HG02610 (cell line): Measurements from ENCODE around the gene STX8.
"Not testable (repeated sequence)": the region's sequence is repeated elsewhere in the genome, so short reads cannot be mapped to it uniquely, and the experiment has no call there.

Experiments used
- ATAC-seq: cut with Tn5 transposase; IDR thresholded peaks from one replicate; pipeline ENCODE4 v1.9.1; 2021; ENCODE audit warnings: mild to moderate bottlenecking, moderate library complexity; ENCODE audit not compliant: unreplicated experiment

STX8 gene

GRCh38 chr17:9557161-9557755 lies 18.4 kb downstream of the STX8 start:
- no peak for ATAC-seq

- not testable (repeated sequence) for ATAC-seq
These were observed 20.9 kb downstream of the STX8 start for GRCh38 chr17:9554715-9555114.

- ATAC-seq = no peak
These were observed 22.0 kb downstream of the STX8 start for GRCh38 chr17:9553596-9553995.

GRCh38 chr17:9553181-9553580 lies 22.4 kb downstream of the STX8 start:
- ATAC-seq = no peak

GRCh38 chr17:9549215-9549614 lies 26.4 kb downstream of the STX8 start:
- no peak for ATAC-seq

GRCh38 chr17:9544221-9544620 lies 31.4 kb downstream of the STX8 start:
- ATAC-seq = no peak

- no peak for ATAC-seq
These were observed 33.9 kb downstream of the STX8 start for GRCh38 chr17:9541718-9542117.

- ATAC-seq = no peak
These were observed 37.0 kb downstream of the STX8 start for GRCh38 chr17:9538626-9539025.

- ATAC-seq = no peak
These were observed 38.3 kb downstream of the STX8 start for GRCh38 chr17:9537177-9537776.

- ATAC-seq = no peak
These were observed 39.6 kb downstream of the STX8 start for GRCh38 chr17:9536061-9536460.

GRCh38 chr17:9533441-9533840 lies 42.2 kb downstream of the STX8 start:
- ATAC-seq = no peak

- no peak for ATAC-seq
These were observed 42.9 kb downstream of the STX8 start for GRCh38 chr17:9532715-9533114.

GRCh38 chr17:9531034-9531433 lies 44.6 kb downstream of the STX8 start:
- no peak for ATAC-seq

GRCh38 chr17:9529033-9529700 lies 46.5 kb downstream of the STX8 start:
- peak; percentile 45 for ATAC-seq

- no peak for ATAC-seq
These were observed 47.8 kb downstream of the STX8 start for GRCh38 chr17:9527788-9528187.

GRCh38 chr17:9522074-9522473 lies 53.5 kb downstream of the STX8 start:
- ATAC-seq = no peak

- no peak for ATAC-seq
These were observed 54.6 kb downstream of the STX8 start for GRCh38 chr17:9521062-9521461.

GRCh38 chr17:9520649-9521048 lies 55.0 kb downstream of the STX8 start:
- no peak for ATAC-seq

- ATAC-seq = no peak
These were observed 55.9 kb downstream of the STX8 start for GRCh38 chr17:9519583-9520272.

GRCh38 chr17:9517396-9517795 lies 58.2 kb downstream of the STX8 start:
- no peak for ATAC-seq

GRCh38 chr17:9513266-9513665 lies 62.4 kb downstream of the STX8 start:
- no peak for ATAC-seq
